Fibroblast of upper back skin (primary cell): ENCODE results near the gene RBM27.
"Not testable (repeated sequence)": the region's sequence is repeated elsewhere in the genome, so short reads cannot be mapped to it uniquely, and the experiment has no call there.

Experiments
- DNase-seq: peaks from one replicate; pipeline ENCODE4 v3.0.0-alpha.2; 2013

The RBM27 gene

GRCh38 chr5:146206257-146206656, 2.9 kb downstream of the RBM27 start:
- no peak for DNase-seq

- DNase-seq = no peak
These were observed 5.6 kb downstream of the RBM27 start for GRCh38 chr5:146208916-146209522.

GRCh38 chr5:146209714-146210113, 6.3 kb downstream of the RBM27 start:
- DNase-seq = no peak

GRCh38 chr5:146210810-146211209, 7.4 kb downstream of the RBM27 start:
- DNase-seq = not testable (repeated sequence)

GRCh38 chr5:146213210-146213826, 9.9 kb downstream of the RBM27 start:
- peak; percentile 32 for DNase-seq

GRCh38 chr5:146214881-146215280, 11.5 kb downstream of the RBM27 start:
- not testable (repeated sequence) for DNase-seq

GRCh38 chr5:146218168-146218567, 14.8 kb downstream of the RBM27 start:
- DNase-seq = no peak

- DNase-seq = no peak
These were observed 15.8 kb downstream of the RBM27 start for GRCh38 chr5:146219243-146219642.

GRCh38 chr5:146221234-146221633, 17.8 kb downstream of the RBM27 start:
- DNase-seq = no peak

GRCh38 chr5:146222005-146222404, 18.6 kb downstream of the RBM27 start:
- DNase-seq = no peak

- no peak for DNase-seq
These were observed 19.8 kb downstream of the RBM27 start for GRCh38 chr5:146223179-146223578.

- DNase-seq = no peak
These were observed 25.8 kb downstream of the RBM27 start for GRCh38 chr5:146229222-146229621.

GRCh38 chr5:146232223-146232622, 28.8 kb downstream of the RBM27 start:
- no peak for DNase-seq

- DNase-seq = no peak
These were observed 30.0 kb downstream of the RBM27 start for GRCh38 chr5:146233441-146233840.

GRCh38 chr5:146238973-146239372, 35.6 kb downstream of the RBM27 start:
- no peak for DNase-seq

GRCh38 chr5:146240951-146241350, 37.5 kb downstream of the RBM27 start:
- peak; percentile 14 for DNase-seq

- DNase-seq = no peak
These were observed 39.8 kb downstream of the RBM27 start for GRCh38 chr5:146243247-146243646.

GRCh38 chr5:146248561-146248960, 45.2 kb downstream of the RBM27 start:
- DNase-seq = no peak

- no peak for DNase-seq
These were observed 46.4 kb downstream of the RBM27 start for GRCh38 chr5:146249801-146250200.
